ENCODE results near the gene TAOK1. TPM values are rescaled to one million over a fixed set of nuclear protein-coding genes. Genes with fewer than 3 reads are reported as not detected.

TAOK1 gene
- total RNA-seq, 2 donors from 2014 or later: 21.0 to 34.9 TPM

DNA sequence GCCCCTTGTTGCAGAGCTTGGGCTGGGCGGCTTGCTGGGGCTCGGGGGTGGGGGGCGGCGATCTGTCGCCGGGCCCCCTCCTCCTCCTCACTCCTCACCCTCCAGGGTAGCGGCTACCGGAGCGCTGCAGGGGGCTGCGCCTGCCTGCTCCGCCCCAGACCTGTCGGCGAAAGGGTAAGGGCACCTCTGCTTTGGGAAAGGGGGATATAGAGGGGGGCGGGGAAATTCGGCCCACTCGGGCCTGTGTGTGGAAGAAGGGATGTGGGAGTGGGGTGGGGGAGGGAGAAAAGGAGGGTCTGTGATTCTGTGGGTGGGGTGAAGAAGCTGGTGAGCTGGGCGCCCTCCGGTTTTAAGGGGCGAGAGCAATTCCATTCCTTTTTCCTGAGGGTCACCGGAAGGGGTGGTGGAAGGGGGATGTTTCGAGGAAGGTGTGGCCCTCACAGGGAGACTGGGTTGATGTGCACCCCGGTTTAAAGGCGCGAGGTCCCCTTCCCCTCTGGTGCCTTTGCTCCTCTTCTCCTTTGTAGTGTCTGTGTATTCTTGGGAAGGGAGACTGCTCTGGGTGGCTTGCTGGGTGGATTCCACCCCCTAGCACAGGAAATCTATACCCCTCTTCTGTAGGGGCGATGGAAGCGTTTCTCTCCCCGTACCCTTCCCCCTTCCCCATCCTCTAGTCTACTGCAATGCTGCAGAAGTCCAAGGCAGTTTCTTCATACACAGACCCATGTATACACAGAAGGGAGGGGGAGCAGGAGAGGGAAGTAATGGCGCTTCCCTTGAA is 878 bp downstream of the TAOK1 start:
- H3K9me3 ChIP-seq: no peaks in the 10 kb centered on the region
- no peaks in the 10 kb centered on the region for H3K27me3 ChIP-seq
- TF ChIP-seq, protein P1, sequence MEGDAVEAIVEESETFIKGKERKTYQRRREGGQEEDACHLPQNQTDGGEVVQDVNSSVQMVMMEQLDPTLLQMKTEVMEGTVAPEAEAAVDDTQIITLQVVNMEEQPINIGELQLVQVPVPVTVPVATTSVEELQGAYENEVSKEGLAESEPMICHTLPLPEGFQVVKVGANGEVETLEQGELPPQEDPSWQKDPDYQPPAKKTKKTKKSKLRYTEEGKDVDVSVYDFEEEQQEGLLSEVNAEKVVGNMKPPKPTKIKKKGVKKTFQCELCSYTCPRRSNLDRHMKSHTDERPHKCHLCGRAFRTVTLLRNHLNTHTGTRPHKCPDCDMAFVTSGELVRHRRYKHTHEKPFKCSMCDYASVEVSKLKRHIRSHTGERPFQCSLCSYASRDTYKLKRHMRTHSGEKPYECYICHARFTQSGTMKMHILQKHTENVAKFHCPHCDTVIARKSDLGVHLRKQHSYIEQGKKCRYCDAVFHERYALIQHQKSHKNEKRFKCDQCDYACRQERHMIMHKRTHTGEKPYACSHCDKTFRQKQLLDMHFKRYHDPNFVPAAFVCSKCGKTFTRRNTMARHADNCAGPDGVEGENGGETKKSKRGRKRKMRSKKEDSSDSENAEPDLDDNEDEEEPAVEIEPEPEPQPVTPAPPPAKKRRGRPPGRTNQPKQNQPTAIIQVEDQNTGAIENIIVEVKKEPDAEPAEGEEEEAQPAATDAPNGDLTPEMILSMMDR (IDR thresholded peaks at IDR 0.05): no peak
- H3K36me3 ChIP-seq (replicated peaks in 1 of 2; ENCODE audit: insufficient read depth in 1 of 2, low read depth in 2 of 2): no peaks in the 10 kb centered on the region
- H3K4me3 ChIP-seq: peak overlapping the region; percentile 86 to 98
- H3K4me1 ChIP-seq: peaks cover 26% of the 10 kb centered on the region
- peak overlapping the region; percentile 93 to 99 (median 96) for H3K27ac ChIP-seq
- peak; percentile 13 for ATAC-seq
- DNase-seq: peak in 3 of 4 donors; percentile 12 to 17 (median 15)
- intact Hi-C loops (cut with DNase I): no loop called here
- WGBS, 2 donors: 0 to 1% methylated on average over 15 to 27 of the region's 28 CpGs

DNA sequence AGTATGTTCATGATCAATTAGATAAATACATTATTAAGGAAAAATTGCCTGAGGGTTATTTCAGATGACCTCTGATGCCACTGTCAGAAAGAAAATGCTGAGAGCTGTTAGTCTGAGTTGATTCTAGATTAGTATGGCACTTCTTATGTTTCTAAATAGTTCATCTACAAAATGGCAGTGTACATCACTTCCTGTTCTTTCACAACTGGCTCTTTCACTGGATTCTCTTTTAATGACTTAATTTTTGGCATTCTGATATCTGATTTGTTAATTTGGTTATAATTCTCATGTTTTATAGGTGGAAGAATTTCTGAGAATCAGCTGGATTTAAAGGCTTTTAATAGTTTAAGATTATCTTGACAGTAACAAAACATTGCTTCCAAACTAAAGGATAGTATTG is 3.3 kb downstream of the TAOK1 start:
- H3K4me1 ChIP-seq: peaks cover 26% of the 10 kb centered on the region
- H3K4me3 ChIP-seq: no peak overlapping the region
- ATAC-seq (no peak), DNase-seq (no peak)
- H3K36me3 ChIP-seq (replicated peaks in 1 of 2; ENCODE audit: insufficient read depth in 1 of 2, low read depth in 2 of 2): no peaks in the 10 kb centered on the region
- peak overlapping the region in 1 of 4 donors; percentile 10 for H3K27ac ChIP-seq
- no peaks in the 10 kb centered on the region for H3K9me3 ChIP-seq
- TF ChIP-seq POLR2A (IDR thresholded peaks at IDR 0.05): no peak
- TF ChIP-seq, protein P1 (IDR thresholded peaks at IDR 0.05): no peak
- intact Hi-C loops (cut with DNase I): no loop called here
- H3K27me3 ChIP-seq: no peaks in the 10 kb centered on the region

DNA sequence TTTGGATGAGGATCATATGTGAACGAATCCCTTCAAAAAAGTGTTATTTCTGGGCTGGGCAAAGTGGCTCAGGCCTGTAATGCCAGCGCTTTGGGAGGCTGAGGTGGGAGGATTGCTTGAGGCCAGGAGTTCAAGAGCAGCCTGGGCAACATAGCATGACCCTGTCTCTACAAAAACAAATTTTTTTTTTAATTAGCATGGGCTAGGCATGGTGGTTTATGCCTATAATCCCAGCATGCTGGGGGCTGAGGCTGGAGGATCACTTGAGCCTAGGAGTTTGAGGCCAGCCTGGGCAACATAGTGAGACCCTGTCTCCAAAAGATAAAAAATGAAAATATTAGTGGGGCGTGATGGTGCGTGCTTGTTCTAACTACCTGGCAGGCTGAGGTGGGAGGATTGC is 4.6 kb downstream of the TAOK1 start:
- DNase-seq (no peak), ATAC-seq (no peak)
- no peak overlapping the region for H3K4me3 ChIP-seq
- intact Hi-C loops (cut with DNase I): no loop called here
- no peak overlapping the region for H3K27ac ChIP-seq
- H3K4me1 ChIP-seq: peaks cover 26% of the 10 kb centered on the region
- WGBS, 2 donors: 92 to 96% methylated on average over 4 of the region's 4 CpGs
- H3K9me3 ChIP-seq: no peaks in the 10 kb centered on the region
- H3K27me3 ChIP-seq: no peaks in the 10 kb centered on the region
- H3K36me3 ChIP-seq (replicated peaks in 1 of 2; ENCODE audit: insufficient read depth in 1 of 2, low read depth in 2 of 2): no peaks in the 10 kb centered on the region
- TF ChIP-seq, protein P1 (IDR thresholded peaks at IDR 0.05): no peak
- no peak for TF ChIP-seq POLR2A (IDR thresholded peaks at IDR 0.05)

DNA sequence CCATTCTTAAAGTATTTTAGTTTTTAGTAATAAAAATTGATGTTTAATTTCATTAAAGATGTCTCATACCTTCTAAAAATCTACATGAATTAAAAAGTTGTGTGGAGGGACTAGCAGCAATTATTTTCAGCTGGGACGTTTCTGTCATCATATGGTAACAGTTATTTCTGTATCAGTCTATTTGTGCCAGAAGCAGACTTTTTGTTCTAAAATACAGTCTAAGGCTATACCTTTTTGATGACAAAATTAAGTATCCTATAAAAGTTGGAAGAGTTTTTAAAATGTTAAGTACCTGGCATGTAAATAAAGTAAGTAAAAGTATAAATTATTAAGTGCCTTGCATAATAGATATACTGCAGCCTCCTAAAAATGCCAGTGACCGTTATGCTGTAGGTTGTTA is 5.9 kb downstream of the TAOK1 start:
- ATAC-seq (no peak), DNase-seq (no peak)
- 73 to 84% methylated on average over 2 of the region's 2 CpGs for WGBS, 2 donors
- intact Hi-C loops (cut with DNase I): no loop called here
- Histone ChIP-seq H3K4me1 (peaks cover 26% of the 10 kb centered on the region), H3K27ac (no peak overlapping the region), H3K4me3 (no peak overlapping the region), H3K9me3 (no peaks in the 10 kb centered on the region), H3K36me3 (replicated peaks in 1 of 2; ENCODE audit: insufficient read depth in 1 of 2, low read depth in 2 of 2) (no peaks in the 10 kb centered on the region), H3K27me3 (no peaks in the 10 kb centered on the region)
- TF ChIP-seq, protein P1 (IDR thresholded peaks at IDR 0.05): no peak
- no peak for TF ChIP-seq POLR2A (IDR thresholded peaks at IDR 0.05)

DNA sequence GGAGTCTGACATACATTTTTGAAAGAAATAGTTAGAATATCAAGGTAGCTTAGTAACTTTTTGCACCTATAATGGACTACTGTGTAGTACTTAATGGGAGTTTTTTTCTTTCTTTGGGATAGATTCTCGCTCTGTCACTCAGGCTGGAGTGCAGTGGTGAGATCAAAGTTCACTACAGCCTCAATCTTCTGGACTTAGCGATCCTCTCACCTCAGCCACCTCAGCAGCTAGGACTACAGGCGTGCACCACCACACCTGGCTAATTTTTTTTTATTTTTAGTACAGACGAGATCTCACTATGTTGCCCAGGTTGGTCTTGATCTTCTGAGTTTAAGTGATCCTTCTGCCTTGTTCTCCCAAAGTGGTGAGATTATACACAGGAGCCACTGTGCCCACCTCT is 9.5 kb downstream of the TAOK1 start:
- Histone ChIP-seq H3K4me3 (no peak overlapping the region), H3K4me1 (no peaks in the 10 kb centered on the region), H3K27me3 (no peaks in the 10 kb centered on the region), H3K9me3 (no peaks in the 10 kb centered on the region), H3K36me3 (replicated peaks in 1 of 2; ENCODE audit: insufficient read depth in 1 of 2, low read depth in 2 of 2) (no peaks in the 10 kb centered on the region), H3K27ac (no peak overlapping the region)
- no peak for ATAC-seq
- 91 to 95% methylated on average over 4 of the region's 4 CpGs for WGBS, 2 donors
- no peak for DNase-seq
- intact Hi-C loops (cut with DNase I): no loop called here
- TF ChIP-seq, protein P1 (IDR thresholded peaks at IDR 0.05): no peak
- no peak for TF ChIP-seq POLR2A (IDR thresholded peaks at IDR 0.05)
